Hematopoietic multipotent progenitor cell treated with erythropoietin and hydrocortisone succinate and interleukin-3 and kit ligand, for 8 days (in vitro differentiated cells): ENCODE results near the gene DUOXA1.

ENCODE experiments used
- DNase-seq: peaks from one replicate; pipeline ENCODE4 v3.0.0-alpha.2; 2015

DUOXA1 gene, protein sequence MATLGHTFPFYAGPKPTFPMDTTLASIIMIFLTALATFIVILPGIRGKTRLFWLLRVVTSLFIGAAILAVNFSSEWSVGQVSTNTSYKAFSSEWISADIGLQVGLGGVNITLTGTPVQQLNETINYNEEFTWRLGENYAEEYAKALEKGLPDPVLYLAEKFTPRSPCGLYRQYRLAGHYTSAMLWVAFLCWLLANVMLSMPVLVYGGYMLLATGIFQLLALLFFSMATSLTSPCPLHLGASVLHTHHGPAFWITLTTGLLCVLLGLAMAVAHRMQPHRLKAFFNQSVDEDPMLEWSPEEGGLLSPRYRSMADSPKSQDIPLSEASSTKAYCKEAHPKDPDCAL

DNA sequence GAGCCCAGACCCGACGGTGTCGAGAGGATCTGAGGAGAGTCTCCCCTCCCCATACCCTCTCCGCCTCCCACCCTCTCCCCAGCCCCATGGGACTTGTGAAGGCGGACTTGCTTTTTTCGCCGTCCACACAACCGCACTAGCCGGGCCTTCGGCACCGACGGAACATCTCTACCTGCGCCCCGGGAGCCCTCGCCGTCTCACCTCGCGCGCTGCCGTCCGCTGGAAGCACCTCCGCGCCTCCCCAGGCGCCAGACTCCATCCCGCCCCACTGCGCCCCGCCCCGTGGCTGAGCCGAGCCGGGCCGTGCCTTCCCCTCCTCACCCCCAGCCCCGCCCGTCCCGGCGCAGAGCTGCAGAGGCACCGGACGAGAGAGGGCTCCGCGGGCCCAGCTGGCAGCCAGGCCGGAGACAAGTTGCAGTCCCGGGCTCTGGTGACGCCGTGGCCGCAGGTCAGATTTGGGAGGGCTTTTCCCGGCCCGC, at the start of gene DUOXA1, which contains the start of gene DUOX1:
Gene DUOXA1, minus strand, starts transcription at position 229 of the 479 bp plus-strand sequence. CDS start 6,865 bp downstream, outside the sequence.
Gene DUOX1, plus strand, starts transcription at position 344 of the 479 bp plus-strand sequence. CDS start 1,973 bp downstream, outside the sequence.
- DNase-seq, result no peak

- no peak for DNase-seq
Observed at GRCh38 chr15:45177285-45177684, 47.6 kb upstream of the DUOXA1 start.

- no peak for DNase-seq
Observed at GRCh38 chr15:45174577-45174976, 44.9 kb upstream of the DUOXA1 start.

DNA sequence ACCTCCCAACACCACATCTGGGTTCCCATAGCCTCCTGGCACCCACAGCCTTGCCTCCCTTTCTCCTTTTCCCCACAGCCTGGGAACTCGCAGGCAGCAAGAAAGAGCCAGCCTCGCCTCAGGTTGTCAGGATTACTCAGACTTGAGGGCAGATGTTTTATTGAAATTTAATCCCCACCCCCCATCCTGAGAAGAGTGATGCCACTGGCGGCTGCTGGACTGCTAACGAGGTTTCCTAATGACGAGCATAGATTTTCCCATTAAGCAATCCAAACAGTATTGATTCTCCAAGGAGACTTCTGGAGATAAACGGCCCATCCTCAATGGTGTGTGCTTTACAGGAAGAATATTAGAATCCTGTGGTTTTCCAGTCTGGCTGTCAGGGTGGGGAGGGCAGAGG, 44.4 kb upstream of the DUOXA1 start:
- DNase-seq, result no peak

DNA sequence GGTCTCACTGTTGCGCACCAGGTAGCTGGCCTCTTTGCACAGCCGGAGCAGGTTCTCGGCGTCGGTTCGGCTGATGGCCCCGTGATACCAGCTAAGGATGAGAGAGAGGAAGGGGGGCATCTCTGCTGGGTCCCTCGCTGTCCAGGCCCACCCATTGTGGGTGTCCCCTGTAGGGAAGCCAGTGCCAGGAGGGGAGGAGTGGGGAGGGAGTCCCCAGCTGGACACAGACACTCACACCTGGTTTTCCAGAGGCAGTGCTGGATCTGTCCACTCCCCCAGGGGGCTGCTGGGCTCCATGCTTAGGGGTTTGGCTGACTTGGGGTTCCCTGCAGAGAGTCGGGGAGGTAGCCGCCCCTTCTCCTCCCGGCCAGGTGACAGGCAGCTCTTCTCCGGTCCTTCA, 42.2 kb upstream of the DUOXA1 start:
- no peak for DNase-seq

DNA sequence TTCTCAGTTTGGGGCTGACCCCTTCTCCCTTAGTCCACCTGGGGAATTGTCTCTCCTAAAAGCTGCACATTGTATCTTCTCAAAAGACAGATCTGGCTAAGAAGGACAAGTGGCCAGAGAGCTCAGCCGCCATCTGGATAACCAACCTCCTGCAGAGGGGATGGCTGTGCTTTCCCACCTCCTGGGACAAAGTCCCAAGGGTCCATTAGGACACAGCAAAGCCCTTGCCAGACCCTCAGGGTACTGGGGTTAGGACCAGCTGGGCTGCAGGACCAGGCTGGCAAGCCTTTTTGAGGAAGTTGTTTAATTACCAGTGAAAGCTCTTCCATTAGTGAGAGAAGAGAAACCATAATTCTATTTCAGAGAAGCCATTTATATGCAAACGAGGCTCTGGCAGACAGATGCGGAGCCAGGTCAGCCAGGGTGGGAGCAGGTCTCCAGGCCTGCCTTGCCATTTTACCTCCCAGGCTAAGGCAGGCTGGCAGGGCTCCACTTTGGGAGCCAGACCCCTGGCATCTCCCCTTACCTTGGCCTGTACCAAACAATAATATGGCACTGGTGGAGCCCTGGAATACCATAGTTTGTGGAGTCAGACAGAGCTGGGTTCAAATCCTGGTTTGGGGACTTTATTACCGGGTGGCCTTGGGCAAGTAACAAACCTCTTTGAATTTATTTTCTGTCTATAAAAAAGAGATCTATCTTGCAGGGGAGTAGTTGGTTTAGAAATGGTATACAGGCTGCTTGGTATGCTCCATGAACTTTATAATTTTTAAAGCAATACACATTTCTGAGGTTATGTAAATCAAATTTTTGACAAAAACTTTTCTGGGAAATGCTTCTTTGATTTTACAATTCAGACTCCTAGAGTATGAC, 40.2 kb upstream of the DUOXA1 start:
- no peak for DNase-seq

GRCh38 chr15:45168751-45169551, 39.3 kb upstream of the DUOXA1 start:
- peak; percentile 81 for DNase-seq

DNA sequence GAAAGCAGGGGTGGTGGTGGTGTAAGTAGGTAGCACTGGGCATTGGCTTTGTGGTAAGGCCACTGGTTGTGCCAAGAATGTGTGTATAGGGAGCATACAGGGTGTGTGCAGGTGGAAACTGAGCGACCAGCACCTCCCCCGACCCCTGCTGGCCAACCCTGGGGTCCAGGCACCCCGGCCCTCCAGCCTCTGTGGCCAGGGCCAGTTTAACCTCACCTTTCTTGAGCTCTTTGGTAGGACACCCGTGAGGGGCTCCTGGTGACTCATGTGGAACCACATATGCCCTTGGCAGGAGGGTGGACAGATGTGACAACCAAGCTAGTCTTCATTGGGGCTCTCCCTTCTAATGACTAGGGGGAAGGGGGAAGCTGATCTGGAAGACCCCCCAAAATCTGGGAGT, 38.6 kb upstream of the DUOXA1 start:
- peak; percentile 27 for DNase-seq

DNA sequence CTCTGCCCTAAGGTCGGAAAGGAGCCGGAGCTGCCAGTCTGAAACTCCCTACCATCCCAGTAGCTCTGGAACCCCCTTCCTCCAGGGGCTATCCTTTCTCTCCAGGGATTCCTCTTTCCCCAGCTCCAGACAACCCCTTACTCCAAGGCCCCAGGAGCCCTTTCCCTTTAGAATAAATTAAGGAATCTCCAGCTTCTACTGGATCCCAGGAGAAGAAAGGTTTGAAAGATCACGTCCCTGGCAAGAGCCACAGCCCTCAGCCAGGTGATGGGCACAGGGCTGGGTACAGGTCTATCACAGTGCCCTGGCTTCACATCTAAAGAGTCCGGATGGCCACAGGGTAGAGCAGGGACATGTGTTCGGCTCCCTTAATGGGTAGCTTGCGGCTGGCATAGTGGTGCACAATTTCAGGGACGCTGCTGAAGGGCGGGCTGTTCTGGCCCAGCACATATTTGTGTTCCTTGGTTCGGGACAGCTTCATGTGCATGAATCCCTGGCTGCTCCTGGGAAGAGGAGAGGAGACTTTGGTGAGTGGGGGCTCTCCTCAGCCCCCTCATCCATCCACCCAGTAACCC, 38.0 kb upstream of the DUOXA1 start:
- no peak for DNase-seq

DNA sequence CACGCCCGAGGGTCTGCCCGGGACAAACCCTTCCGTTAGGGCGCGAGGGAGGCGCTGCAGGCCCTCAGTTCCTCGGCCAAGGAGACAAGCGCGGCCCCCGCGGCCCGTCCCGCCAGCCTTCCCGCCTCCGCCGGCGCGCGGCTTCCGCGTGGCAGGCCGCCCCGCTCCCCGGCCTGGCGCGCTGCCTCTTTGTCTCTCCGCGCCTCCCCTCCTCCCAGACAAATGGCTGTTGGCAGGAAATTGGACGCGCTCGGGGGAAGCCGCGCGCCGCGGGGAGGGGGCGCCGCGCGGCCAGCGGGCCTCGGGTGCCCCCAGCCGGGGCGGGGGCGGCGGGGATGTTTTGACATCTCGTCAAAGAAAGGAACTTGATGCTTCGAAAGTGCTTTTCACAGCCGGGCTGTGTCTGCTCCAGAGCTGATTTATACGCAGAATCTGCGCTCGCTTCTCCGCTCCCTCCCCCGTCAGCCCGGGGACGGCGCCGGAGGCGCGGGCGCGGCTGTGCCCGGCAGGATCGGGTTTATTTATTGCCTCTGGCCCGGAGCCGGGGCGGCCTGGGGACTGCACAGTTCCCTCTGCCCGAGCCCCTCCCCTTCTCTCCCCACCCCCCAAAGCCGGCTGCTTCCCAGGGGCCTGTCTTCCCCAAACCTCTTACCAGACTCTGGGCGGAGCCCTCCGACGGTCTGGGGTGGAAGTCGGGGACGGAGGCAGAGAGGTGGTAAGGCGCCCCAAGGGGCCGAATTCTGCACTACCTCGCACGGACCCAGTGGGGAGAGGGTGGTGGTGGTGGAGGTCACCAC, 37.4 kb upstream of the DUOXA1 start:
- peak; percentile 91 for DNase-seq

GRCh38 chr15:45165536-45165935, 35.9 kb upstream of the DUOXA1 start:
- DNase-seq, result no peak

DNA sequence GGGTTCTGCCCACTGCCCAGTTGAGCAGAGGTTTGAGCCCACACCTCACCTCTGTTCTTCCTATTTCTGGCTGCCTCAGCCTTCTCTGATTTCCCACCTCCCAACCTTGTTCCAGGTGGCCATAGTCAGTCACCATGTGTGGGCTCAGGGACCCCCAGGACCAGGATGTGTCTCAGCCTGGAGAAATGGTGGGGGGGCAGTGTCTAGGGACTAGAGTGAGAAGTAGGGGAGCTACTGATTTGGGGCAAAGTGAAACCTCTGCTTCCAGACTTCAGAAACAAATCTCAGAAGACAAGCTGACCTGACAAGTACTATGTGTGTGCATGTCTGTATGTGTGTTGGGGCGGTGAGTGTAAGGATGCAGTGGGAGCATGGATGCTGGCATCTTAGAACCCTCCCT, 35.2 kb upstream of the DUOXA1 start:
- DNase-seq, result no peak

DNA sequence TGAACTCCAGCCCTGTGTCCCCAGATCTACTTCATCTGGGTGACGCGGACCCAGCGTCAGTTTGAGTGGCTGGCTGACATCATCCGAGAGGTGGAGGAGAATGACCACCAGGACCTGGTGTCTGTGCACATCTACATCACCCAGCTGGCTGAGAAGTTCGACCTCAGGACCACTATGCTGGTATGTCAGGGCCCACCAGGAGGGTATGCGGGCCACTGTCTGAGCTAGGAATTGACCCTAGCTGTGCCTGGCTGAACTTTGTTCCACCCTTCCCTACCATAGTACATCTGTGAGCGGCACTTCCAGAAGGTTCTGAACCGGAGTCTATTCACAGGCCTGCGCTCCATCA, 33.8 kb upstream of the DUOXA1 start:
- DNase-seq, result no peak

- peak; percentile 80 for DNase-seq
Observed at GRCh38 chr15:45162771-45163507, 33.3 kb upstream of the DUOXA1 start.

GRCh38 chr15:45161666-45162065, 32.0 kb upstream of the DUOXA1 start:
- DNase-seq, result no peak

GRCh38 chr15:45157974-45158373, 28.3 kb upstream of the DUOXA1 start:
- DNase-seq, result no peak

DNA sequence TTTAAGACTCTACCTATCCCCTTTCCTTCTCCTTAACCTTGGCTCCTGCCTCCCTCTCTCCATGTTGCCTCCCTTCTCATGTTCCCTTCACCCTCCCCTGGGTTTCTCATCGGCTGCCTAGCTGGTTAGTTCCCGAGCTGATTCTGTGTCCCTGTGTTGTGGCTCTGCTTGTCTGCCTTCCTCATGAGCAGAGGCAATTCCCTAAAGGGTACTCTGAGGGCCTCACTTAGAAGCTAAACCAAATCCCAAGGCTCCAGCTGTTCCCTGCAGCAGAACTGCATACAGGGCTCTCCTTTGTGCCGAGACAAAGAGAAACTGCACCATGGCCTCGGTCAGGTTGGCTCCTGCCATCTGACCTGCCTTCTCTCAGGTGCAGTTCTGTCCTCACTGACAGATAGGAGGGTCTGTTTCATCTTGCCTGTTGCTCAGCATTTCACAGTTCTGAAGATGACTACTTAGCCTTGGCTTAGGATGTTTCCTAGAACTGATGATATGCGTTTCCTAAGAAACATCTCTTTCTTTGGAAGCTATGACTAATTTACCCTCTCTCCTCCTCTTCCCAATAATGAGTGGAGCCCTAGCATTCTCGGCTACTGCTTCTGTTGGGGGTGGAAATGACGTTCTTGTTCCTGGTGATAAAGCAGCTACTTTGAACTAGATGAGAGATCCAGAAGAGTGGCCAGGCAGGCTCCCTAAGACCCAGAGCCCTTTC, 27.2 kb upstream of the DUOXA1 start:
- DNase-seq, result no peak

DNA sequence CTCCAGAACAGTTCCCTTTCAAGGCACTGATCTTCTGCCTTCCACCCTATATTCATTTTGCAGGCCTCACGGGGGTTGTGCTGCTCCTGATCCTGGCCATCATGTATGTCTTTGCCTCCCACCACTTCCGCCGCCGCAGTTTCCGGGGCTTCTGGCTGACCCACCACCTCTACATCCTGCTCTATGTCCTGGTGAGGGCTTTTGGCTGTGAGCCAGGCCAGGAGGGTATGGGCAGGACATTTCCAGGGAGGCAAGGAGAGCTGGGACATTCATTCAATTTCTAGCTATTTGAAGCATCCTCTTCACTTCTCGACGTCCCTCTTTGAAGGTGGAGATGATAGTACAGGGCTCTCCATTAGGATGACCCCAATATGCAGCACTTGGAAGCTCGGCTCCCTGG, 26.1 kb upstream of the DUOXA1 start:
- DNase-seq, result no peak

- DNase-seq, result no peak
Observed at GRCh38 chr15:45151998-45152828, 22.5 kb upstream of the DUOXA1 start.
